GM19438 (cell line): ENCODE measurements around the gene GSG1L.

Experiments
- ATAC-seq: cut with Tn5 transposase; IDR thresholded peaks from one replicate; pipeline ENCODE4 v1.9.1; 2021; ENCODE audit warnings: low read depth; ENCODE audit not compliant: unreplicated experiment

The GSG1L gene

DNA sequence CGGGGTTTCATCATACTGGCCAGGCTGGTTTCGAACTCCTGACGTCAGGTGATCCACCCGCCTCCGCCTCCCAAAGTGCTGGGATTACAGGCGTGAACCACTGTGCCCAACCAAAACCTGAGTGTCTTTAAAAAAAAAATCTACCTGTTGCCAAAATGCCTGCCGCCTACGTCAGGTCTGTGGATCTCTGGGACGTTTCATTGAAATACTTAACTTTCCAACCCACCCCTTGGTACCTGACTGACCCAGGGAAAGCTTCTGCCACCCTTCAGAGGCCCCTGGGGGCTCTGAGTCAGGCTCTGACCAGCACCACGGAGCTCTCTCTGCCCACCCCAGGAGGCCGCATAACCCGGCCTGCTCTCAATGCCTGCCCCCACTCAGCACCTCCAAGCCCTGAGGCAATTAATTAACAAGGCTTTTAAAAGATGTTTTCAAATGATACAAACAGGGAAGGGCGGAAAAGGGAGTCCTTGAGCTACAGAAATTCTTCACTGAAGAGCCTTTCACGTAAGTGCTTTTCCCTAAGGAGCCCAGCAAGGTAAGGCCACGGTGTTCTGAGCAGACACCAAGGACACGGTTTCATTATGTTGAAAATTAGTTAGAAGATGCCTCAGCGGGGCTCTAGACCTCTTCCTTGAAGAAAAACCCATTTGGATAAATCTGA, 29.3 kb upstream of the GSG1L start:
- no peak for ATAC-seq

DNA sequence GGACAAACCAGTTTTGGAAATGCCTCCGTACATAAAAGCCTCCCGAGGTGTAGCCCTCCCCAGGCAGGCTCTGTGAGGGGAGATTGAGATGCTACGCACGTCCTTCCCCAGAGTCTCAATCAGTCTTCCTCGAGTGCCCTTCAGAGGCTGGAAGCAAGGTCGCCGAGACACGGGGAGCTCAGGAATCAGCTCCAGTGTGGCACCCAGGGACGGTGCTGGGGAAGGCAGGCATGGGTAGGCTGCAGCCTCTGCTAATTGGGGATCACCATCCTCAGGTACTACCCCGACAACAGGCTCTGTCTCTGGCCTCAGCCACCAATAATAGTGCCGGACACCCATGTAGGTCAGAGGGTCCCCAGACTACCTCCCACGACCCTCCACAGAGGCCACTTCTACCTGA, 28.1 kb upstream of the GSG1L start:
- no peak for ATAC-seq

DNA sequence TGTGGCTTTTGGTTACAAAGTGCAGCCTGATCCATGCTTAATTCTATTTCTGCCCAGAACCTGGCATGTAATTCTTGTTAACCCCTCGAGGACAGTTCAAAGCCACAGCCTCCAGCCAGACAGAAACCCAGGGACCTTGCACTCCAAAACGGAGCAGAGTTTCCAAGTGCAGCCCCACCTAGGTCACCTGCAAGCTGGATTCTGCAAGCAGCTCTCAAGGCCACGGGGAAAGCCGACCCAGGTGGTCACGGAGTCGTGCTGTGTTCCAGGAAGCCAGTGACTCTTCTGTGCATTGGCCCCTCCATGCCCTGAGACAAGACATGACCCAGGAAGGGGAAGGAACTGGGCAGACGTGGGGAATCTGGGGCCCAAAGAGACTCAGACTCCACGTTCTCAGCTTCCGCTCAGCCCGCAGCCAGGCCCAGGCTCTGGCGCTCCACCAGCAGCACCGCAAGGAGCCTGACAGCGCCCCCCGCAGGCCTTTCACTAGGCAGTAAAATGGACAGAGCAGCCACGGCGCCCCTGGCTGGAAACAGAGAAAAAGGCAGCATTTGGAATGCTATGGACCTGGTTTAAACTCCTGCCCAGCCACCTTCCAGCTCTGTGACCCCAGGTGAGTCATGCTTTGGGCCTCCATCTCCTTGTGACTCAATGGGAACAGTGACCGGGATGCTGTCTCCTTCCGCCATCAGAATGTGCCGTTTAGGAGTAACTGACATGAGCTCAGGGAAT, 27.3 kb upstream of the GSG1L start:
- no peak for ATAC-seq

DNA sequence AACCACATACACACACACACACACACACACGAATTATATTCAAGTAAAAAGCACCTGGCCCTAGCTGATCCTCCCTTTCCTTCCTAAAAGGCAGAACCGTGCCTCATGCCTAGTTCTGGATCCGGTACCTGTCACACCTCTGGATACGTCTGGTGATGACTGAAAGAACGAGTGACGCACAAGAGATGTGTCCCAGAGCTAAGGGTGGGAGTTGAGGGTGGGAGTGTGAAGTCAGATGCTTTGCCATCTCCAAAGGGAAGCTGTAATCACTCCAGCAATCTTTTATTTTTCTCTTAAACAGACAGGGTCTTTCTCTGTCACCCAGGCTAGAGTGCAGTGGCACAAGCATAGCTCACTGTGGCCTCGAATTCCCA, 26.5 kb upstream of the GSG1L start:
- ATAC-seq: no peak

DNA sequence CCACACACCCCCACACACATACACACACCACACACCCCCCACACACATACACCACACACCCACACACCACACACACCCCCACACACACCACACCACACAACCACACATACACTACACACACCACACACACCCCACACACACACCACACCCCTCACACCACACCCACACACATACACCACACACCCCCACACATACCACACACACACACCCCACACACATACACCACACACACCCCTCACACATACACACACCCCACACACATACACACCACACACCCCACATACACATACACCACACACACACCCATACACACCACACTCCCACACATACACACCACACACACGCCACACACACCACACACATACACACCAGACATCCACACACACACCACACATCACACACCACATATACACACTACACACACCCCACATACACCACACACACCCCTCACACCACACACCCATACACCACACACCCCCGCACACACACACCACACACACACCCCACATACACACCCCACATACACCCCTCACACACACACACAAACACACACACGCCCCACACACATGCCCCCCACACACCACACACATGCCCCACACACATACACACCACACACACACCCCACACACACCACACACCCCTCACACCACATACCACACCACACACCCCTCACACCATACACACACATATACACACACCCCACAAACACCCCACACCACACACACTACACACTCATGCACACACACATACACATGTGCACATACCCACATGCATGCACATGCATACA, 25.9 kb upstream of the GSG1L start:
- no peak for ATAC-seq

DNA sequence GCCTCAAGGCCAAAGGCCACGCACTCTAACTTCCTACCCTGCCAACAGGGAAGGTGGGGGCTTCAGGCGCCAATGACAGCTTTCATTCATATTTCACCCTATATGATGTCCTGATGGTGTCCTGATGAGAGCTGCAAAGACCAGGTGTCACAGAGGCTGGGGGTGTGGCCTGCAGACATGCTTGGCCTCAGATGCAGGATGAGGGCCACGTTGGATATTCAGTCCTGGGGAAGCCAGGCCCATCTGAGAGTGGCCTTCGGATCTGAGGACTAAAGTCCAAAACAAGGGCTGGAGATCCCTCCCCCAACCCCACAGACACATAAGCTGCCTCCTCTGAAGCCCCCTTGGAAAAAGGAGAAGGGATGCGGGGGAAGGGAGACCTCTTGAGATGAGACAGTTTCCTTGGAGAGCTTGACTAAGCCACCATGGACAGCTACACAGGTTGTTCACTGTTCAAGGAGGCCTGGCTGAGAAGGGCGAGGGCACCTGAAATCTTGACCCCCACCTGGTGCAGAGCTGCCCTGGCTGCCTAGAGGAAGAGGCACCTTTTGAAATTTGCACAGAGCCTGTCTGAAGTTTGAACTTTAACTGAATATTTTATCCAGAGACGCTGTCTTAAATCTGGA, 24.3 kb upstream of the GSG1L start:
- no peak for ATAC-seq

DNA sequence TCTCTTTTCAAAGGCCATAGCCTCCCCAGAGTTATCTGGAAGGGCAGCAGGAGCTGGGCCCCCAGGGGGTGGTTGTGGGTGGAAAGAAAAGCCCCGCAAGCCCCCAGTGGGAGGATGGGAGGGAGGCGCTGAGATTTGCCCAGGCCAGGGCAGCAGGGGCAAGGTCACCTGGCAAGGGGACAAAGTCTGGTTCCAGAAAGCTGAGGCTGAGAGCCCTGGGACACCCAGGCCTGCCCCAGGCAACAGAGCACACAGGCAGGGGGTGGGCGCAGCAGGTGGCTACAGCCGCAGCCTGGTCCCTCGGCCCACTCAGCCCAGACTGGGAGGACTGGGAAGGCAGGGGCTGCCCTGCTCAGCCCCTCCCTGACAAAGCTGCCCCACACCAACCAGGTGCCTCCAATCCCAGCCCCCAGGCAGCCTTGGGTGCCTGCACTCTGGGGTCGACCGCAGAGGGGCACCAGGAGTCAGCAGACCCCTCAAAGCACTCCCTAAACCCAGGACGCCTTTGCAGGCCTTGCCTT, 23.7 kb upstream of the GSG1L start:
- no peak for ATAC-seq

DNA sequence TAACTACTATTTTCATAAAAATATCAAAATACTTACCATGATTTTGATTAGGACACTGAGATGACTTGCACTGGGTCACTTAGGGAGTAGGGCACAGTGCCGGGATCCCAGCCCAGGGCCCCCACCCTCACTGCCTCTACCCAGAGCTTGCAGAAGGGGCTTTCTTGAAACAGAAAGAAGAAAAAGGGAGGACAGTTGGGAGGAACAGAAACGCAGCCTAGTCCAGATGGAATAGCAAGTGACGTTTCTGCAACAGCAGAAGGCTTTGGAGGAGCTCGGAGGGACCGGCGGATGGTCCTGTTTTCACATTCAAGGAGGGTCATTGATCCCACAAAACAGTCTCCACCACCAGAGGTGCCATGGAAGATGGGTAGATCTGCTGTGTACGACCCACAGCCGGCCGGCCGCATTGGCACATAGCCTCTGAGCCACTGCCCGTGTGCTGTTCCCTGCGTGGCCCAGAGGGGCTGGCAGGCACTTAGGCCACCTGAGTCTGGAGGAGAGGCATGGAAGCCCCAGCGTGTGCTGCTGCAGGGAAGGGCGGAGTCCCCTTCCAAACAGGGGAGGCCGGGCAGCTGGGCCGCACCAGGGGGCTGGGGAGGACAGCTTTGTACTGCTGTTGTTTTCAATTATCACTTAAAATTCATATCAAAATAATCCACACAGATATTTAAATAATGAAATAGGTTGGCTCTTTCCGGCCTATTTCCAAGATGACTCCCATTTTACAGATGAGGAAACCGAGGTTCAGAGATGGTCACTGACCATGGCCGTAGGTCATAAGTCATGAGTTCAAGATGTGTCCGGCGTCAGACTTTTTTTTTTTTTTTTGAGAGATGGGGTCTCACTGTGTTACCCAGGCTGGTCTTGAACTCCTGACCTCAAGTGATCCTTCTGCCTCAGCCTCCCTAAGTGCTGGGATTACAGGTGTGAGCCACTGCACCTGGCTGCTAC, 22.9 kb upstream of the GSG1L start:
- ATAC-seq: no peak

DNA sequence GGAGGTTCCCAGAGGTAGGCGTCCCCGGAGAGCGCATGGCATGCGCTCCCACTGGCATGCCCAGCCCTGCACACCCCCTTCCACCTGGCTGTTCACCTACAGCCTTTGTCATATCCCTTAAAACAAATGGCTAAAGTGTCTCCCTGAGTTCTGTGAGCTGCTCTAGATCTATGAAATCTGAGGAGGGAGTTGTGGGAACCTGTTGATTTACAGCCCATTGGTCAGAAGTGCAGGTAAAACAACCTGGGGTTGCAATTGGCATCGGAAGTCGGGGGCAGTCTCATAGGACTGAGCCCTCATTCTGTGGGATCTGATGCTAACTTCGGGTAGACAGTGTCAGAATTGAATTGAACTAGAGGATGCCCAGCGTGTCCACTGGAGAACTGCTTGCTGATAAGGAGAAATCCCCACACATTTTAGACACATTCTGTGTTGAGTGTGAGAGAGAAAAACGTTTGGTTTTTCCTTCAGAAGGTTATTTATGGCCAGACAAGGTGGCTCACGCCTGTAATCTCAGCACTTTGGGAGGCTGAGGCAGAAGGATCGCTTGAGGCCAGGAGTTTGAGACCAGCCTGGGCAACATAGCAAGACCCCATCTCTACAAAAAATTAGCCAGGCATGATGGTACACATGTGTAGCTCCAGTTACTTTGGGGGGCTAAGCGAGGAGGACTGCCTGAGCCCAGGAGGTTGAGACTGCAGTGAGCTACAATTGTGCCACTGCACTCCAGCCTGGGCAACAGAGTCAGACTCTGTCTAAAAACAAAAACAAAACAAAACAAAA, 22.1 kb upstream of the GSG1L start:
- ATAC-seq: no peak

DNA sequence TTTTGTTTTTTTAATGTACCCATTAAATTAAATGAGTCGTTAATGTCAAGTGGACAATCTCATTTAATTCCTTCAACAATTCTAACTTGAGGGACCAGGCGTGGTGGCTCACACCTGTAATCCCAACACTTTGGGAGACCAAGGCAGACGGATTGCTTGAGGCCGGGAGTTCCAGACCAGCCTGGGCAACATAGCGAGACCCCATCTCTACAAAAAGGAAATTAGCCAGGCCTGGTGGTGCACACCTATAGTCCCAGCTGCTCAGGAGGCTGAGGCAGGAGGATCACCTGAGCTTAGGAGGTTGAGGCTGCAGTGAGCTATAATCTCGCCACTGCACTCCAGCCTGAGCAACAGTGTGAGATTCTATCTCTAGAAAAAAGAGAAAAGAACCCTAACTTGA, 20.7 kb upstream of the GSG1L start:
- ATAC-seq: no peak

DNA sequence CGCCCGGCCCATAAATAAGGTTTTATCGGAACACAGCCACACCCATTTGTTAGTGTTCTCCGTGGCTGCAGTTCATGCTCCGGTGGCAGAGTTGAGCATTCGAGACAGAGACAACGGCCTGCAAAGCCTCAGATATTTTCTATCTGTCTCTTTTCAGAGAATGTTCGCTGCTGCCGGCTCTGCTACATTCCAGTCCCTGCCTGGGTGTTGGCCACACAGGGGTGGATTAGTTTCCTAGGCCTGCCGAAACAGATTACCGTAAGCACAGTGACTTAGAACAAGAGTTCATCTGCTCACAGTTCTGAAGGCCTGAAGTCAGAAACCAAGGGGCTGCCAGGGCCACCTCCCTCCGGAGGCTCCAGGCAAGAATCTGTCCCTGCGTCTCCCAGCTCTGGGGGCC, 19.1 kb upstream of the GSG1L start:
- no peak for ATAC-seq

DNA sequence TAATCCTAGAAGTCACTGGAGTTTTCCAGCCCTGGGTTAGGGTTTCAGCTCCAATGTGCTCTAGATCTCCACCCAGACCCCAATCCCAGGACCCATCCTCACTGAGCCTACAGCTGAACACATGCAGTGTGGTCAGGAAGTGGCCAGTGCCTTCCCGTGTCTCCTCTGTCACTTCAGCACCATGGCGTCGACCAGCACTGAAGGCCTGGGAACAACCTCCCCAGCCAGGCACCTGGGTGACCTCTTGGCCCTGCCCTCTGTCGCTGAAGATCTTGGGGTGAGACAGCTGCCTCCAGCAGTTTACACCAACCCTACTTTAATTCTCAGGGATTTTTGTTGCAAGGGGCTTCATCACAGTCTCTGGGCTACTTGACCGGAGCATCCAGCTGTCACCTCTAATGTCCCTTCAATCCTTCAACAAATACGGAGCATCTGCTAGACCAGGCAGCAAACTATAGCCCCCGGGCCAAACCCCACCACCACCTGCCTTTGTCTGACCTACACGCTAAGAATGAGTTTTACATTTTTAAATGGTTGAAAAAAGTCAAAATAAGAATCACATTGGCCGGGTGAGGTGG, 18.0 kb upstream of the GSG1L start:
- ATAC-seq: no peak

DNA sequence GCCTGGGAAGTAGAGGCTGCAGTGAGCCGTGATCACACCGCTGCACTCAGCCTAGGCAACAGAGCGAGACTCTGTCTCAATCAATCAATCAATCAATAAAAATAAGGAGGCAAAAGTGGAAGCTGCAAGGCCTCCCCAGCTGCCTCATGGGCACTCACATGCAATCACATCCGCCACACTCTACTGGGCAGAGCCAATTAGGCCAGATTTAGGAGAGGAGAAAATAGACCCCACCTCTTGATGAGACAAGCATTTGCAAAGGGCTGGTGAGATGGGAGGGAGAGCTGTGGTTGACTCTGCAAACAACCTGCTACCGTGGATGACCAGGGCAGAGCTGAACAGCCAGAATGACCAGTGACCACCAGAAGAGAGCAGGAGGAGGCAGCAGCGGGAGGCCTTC, 14.7 kb upstream of the GSG1L start:
- ATAC-seq: no peak

DNA sequence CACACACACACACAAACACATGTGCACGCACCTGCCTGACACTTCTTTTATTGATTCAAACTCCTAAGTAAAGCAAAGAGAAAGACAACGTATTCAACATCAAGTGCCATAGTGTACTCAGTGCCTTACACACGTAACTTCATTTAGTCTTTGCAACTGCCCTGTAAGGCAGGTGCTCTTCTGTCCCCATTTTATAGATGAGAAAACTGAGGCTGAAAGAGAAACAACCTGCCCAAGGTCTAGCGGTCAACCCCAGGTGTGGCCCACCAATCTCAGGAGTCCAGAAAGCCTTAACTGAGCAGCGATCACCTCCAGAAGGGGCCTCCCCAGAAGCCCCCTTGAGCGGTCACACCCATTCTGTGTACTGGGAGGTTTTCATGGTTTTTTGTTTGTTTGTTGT, 10.3 kb upstream of the GSG1L start:
- no peak for ATAC-seq

DNA sequence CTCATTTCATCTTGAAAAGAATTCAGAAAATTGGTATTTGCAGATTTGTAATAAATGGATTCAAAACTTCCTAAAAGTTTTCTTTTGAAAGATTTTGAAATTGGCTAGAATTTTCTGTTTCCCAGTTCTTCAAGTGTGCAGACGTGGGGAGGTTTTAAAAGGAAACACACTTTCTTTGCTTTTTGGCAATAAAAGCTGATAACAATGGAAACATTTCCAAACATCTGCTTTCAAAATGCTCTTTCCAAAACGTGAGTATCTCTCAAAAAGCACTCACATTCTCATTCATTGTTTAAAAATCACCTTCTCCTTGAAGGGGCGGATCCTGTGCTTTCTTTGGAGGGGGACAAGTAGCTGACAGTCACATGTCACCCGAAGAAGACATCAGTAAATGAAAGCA, 8.6 kb upstream of the GSG1L start:
- ATAC-seq: no peak

DNA sequence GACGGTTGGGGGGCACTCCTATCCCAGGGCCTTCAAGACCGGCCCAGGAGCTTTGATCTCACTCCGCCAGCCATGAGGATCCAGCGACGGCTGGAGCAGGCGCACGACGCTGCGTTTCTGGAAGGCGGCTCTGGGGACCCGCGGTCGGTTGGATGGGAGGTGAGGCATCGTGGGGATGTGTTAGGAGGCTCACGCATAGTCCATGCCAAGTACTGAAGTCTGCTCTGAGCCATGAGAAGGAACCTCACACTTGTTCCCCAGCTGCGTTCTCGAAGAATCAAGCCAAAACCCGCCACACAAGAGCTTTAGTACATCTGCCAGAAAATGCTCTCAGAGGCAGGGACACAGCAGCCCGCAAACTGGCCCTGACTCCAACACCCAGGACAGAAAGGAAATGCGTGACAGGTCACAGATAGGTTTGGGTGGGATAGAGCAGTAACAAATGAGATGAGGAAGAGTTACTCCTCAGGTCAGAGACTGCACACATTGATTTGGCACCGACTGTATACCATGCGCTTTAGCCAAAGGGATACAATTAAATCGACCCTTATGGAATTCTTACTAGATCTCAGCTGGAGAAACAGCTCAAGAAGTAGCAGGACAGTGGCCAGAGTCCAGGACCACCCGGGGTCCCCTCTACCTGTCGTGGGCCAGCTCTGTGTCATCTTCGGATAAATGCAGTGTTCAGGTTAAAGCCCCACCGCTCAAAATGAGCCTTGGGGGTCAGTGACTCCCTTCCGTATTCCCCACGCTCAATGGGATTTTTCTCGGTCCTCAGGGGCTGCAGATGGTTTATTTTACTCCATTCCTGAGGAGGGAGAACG, 6.7 kb upstream of the GSG1L start:
- no peak for ATAC-seq

DNA sequence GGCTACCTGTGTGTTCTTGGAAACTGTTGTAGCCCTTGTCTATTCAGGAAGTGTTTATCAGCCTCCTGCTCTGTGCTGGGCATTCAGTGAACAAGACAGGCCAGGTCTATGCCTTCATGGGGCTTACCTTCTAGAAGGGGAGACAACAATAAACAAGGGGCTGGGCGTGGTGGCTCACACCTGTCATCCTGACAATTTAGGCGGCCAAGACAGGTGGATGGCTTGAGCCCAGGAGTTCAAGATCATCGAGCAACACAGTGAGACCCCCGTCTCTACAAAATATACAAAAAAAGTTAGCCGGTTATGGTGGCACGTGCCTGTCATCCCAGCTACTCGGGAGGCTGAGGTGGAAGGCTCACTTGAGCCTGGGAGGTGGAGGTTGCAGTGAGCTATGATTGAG, 5.5 kb upstream of the GSG1L start:
- no peak for ATAC-seq
